Inflammatory macrophage treated with lipopolysaccharide for 1 hour (primary cell): ENCODE results near the gene EXD3.
"Not testable (repeated sequence)": the region's sequence is repeated elsewhere in the genome, so short reads cannot be mapped to it uniquely, and the experiment has no call there.

Source experiments
- DNase-seq, 2 donors: peaks; one replicate each; pipeline ENCODE4 v3.0.0-alpha.2; 2020 to 2022

EXD3 gene

DNA sequence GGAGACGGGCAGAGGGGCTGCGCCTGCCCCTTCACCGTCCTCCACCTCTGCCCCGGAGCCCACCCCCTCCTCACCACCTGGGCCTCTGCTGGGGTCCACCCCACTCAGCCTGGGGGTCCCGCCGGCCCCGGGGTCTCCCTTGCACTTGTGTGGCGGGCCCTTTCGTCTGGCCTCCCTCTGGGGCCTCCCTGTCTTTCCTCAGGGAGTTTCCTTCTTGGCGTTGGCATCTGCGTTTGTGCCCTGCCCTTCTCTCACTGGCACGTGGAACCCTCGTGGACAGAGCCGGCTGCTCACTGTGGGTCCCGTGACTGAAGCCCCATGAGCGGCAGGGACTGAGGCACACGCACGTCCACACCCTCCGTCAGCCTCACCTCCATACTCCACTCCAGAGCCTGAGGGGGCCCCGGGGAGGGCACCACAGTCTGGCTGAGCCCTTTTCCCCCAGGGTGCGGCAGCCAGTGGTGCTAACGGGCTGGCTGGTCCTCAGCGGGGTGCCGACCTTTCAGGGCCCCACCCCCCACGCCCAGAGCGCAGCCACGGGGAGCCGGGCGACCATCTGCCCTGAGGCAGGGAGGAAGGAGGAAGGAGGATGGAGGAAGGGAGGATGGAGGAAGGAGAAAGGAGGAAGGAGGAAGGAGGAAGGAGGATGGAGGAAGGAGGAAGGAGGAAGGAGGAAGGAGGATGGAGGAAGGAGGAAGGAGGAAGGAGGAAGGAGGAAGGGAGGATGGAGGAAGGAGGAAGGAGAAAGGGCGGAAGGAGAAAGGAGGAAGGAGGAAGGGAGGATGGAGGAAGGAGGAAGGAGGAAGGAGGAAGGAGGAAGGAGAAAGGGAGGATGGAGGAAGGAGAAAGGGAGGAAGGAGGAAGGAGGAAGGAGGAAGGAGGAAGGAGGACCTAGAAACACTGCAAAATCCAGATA lies 67.9 kb downstream of the EXD3 start:
- DNase-seq = no peak

- no peak for DNase-seq
Observed at GRCh38 chr9:137354153-137354844, 68.7 kb downstream of the EXD3 start.

DNA sequence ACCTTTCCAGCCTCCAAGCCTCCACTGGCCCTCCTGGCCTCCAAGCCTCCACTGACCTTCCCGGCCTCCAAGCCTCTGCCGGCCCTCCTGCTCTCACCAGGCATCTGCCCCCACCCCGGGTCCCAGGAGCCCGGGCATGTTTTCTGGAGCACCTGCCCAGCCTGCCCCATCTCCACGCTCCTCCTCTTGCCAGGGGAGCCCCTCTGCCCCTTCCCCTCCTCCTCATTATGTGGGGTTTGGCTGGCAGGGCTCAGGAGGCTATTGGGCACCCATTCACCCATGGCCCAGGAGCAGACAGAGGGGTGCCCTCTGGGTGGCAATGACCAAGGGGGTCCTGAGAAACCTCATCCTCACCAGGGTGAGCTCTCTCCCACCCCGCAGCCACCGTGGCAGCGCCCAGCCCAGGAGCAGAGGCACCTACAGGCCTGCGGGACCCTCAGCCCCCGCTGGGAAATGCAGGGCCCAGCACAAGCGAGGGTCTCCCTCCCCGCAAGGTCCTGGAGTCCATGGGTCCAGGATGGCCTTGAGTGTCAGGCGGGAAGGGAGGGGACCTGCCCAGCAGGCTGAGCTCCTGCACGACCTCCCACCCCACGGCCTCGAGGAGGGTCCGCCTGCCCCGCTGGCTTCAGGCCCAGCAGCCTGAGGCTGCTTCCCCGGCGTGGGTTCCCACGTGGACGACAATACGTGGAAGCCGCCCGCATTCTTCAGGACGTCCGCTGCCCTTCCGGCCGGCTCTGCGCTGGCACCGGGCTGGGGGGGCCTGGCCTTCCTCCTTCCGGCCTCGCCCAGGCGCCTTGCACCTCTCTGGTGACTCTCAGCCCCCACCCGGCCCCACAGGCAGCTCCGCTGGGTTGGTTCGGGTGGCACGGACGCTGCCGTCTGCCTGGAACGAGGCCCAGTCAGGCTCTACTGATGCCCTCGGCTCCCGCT lies 69.5 kb downstream of the EXD3 start:
- no peak for DNase-seq

GRCh38 chr9:137352511-137353222 lies 70.3 kb downstream of the EXD3 start:
- DNase-seq = no peak

DNA sequence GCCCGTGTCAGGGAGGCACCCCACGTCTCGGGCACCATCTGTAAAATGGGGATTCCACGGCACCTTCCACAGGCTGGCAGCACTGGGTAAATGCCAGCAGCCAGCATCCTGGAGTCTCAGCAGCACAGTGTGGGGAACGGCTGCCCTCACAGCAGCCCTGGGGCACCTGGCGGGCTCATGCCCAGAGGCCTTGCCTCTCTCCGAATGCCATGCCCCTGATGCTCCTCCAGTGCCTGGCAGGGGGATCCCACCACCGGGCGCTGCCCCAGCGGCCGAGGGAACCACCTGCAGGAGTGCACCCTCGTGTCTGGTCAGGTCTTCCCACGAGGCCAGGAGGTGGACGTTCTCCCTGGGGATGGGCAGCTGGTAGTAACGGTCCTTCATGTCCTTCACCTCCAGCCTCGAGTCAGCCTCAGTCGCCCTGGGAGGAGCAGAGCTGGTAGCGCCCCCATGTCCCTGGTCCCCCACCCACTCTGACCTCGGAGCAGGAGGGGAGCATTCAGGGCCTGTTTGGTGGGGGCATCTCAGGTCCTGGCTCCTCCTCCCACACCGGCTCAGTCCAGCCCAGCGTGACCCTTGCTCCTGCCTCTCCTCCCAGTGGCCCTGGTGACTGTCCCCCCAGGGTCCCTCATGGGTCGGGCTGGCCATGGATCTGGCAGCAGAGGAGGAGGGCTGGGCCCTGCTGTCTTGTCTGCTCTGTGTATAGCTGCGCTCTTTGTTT lies 71.0 kb downstream of the EXD3 start:
- no peak for DNase-seq

DNA sequence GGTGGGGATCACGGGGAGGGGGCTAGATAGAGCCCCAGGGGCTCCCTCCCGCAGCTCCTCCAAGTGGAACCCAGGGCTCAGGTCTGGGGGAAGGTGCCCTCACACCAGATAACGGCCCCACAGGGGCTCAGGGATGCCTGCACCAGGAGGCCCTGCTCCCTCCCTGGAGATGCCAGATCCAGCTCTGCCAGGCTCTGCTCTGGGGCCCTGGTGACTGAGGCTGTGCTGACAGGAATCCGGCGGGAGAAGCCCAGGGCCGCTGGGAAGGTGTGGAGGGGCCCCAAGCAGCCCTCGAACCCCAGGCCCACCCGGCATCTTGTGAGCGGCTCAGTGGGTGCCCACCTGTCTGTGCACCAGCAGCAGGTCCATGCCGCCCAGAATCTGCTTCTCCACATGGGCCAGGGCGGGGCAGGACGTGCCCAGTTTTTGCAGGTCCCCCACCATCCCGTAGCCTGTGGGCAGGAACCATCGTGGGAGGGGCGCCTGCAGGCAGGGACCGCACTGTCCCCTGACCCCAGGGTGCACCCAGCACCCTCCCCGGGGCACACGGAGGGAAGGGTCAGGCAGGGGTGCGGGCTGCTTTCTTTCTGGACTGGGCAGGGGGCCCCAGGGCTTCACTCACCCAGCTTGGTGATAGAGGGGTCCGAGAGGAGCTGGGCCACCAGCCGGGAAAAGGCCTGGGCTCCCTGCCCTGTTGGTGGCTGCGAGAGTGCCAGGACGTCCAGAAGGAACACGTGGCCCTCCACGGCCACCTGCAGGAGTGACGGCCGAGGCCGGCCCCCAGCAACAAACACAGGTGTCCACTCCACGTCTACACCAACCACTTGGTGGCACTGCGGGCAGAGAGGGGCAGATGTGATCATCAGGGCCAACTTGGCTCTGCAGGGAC lies 72.0 kb downstream of the EXD3 start:
- DNase-seq = no peak

DNA sequence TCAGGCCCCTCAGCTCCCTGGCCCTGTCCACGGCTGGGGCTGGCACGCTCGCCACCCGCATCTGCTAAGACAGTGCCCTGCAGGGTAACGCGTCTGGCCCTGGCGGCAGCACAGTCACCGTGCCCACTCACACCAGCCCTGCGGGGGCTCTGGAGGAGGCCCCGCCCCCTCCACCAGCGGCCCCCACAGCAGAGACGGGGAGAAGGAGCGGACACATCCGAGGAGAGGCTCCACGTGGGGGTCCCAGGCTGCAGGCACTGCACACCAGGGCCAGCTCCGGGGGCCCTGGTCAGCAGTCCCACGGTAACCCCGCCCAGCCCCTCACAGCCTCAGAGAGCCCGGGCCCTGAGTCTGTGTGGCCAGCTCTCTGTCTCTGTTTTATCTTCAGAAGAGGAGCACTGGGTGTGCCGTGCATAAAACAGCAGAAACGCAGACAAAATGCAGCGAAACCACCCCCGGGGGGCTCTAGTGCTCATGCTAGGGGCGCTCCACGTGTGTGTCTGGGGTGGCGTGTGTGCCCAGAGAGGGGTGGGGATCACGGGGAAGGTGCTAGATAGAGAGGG lies 73.4 kb downstream of the EXD3 start:
- no peak for DNase-seq

- no peak for DNase-seq
Observed at GRCh38 chr9:137348769-137349470, 74.0 kb downstream of the EXD3 start.

- DNase-seq = no peak
Observed at GRCh38 chr9:137347928-137348327, 75.0 kb downstream of the EXD3 start.

DNA sequence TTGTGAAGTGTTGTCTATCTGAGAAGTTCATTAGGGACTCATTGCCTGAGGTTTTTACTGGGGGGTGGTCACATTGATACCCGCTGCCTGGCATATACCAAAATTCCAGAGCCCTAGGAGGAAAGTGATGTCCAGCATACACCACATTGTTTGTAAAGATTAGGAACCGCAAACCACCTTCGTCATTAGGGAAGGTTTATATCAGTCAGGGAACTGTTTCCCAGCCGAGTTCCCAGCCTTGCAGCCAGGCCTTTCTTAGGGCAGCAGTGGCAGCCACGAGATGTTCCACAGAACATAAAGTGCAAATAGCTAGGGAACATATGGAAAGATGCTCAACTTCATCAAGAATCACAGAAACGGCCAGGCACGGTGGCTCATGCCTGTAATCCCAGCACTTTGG lies 80.5 kb downstream of the EXD3 start:
- DNase-seq = no peak

DNA sequence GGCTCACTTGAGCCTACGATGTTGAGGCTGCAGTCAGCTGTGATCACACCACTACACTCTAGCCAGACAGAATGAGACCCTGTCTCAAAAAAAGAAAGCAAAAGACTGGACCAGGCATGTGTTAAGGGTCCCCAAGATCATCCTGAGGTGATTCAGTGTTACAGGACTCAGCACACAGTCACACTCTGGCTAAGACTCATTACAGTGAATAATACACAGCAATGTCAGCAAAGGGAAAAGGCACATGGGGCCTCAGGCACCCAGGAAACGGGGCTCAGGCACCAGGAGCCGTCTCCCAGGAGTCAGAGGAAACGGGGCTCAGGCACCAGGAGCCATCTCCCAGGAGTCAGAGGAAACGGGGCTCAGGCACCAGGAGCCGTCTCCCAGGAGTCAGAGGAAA lies 81.7 kb downstream of the EXD3 start:
- DNase-seq = no peak

DNA sequence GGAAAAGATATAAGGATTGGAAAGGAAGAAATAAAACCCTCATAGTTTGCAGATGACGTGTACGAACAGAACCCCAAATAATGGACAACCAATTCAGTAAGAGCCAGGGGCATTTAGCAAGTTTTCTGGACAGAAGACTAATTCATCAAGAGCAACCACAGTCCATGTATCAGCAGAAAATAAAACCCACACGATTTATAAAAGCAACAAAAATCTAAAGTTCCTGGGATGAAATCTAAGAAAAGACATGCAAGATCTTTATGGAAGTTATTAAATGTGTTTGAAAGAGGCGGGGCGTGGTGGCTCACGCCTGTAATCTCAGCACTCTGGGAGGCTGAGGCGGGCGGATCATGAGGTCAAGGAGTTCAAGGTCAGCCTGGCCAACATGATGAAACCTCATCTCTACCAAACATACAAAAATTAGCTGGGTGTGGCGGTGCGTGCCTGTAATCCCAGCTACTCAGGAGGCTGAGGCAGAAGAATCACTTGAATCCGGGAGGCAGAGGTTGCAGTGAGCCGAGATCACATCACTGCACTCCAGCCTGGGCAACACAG lies 83.0 kb downstream of the EXD3 start:
- DNase-seq = not testable (repeated sequence)

GRCh38 chr9:137339045-137339907 lies 83.7 kb downstream of the EXD3 start:
- DNase-seq = no peak

DNA sequence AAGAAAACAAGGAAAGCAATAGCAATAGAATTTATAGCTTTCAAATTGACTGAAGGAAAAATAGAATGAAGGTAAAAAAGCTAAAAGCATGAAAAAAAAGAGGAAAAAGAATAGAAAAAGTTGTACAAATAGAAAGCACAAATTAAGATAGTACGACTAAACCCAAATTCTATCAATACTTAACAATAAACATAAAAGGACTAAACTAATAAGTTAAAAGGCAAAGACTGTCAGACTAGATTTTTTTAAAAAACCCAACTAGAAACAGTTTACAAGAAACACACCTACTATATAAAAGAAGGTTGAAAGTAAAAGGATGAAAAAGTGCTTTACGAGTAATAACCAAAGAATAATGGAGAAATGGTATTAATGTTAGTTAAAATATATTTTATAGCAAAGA lies 86.2 kb downstream of the EXD3 start:
- no peak for DNase-seq

GRCh38 chr9:137333016-137333671 lies 89.8 kb downstream of the EXD3 start:
- DNase-seq = no peak

GRCh38 chr9:137331929-137332328 lies 91.0 kb downstream of the EXD3 start:
- no peak for DNase-seq

DNA sequence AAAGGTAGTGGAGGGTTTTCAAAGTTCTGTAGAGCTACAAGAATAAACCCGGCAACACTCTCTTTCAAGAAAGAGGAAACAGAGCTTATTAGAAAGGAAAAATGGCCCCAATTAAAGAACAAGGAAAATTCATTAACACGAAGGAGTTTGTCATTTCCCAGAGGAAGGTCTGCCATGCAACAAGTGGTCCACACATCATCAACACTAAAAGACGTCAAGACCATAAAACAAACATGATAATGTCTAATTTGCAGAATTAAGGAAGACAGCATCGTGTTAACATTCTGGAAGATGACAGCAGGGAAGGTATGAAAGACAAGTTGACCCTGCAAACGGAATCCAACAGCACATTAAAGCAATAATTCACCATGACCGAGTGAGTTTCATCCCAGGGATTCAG lies 92.3 kb downstream of the EXD3 start:
- DNase-seq = no peak

DNA sequence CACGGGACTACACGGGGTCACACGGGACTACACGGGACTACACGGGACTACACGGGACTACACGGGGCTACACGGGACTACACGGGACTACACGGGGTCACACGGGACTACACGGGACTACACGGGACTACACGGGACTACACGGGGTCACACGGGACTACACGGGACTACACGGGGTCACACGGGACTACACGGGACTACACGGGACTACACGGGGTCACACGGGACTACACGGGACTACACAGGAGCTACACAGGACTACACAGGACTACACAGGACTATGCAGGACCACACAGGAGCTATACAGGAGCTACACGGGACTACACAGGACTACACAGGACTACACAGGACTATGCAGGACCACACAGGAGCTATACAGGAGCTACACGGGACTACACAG lies 93.4 kb downstream of the EXD3 start:
- DNase-seq = not testable (repeated sequence)
